HCT116 (cell line): ENCODE results near the gene TFIP11. TPM values are rescaled to one million over a fixed set of nuclear protein-coding genes. Genes with fewer than 3 reads are reported as not detected.

Source experiments
- ATAC-seq: fragments of 200-7000 bp; cut with Tn5 transposase; 2 replicates; pipeline ENCODE4 v1.9.1; 2020; ENCODE audit warnings: mild to moderate bottlenecking, moderate library complexity
- BruUV-seq: library from RNA; stranded (reverse); fragments of 400-500 nt; replicated peaks from 2 replicates; lab custom pipeline; 2021; lab: Mats Ljungman, UMichigan
- CTCF ChIA-PET: fragments of 300-600 bp; sonication (Branson Sonifier 250); formaldehyde crosslinking; loops from one replicate; lab custom pipeline; 2021; ENCODE audit warnings: antibody characterized with exemption; lab: Charles Lee
- POLR2A ChIA-PET: fragments of 300-600, 350-600 bp; sonication (Branson Sonifier 250); formaldehyde crosslinking; loops from one replicate; lab custom pipeline; 2021; ENCODE audit warnings: antibody characterized with exemption; lab: Charles Lee
- RAD21 ChIA-PET, 2 experiments: fragments of 300-600 bp; sonication (Branson Sonifier 250); formaldehyde crosslinking; loops; one replicate each; lab custom pipeline; 2023; ENCODE audit warnings: low total read pairs in 2 of 2; ENCODE audit not compliant: uncharacterized antibody in 2 of 2, unreplicated experiment in 2 of 2, low non-redundant PET in 1 of 2; lab: Charles Lee
- DNase-seq: peaks from one replicate; pipeline ENCODE4 v3.0.0-alpha.2; 2010; ENCODE audit warnings: low read depth, low spot score
- H2AFZ ChIP-seq: fragments of 200-600 bp; shearing (Covaris generic), sonication (generic); 2 replicates; pipeline ENCODE4 v1.6.1; 2017; ENCODE audit warnings: low read depth, mixed run types, mixed read lengths, antibody characterized with exemption, low read length; ENCODE audit not compliant: poor library complexity, severe bottlenecking
- H3K27ac ChIP-seq: 2 replicates; pipeline ENCODE4 v1.5.1; 2012; ENCODE audit warnings: low read depth, low read length
- H3K27me3 ChIP-seq: fragments of 200-600 bp; sonication (generic); 2 replicates; pipeline ENCODE4 v1.6.1; 2016; ENCODE audit warnings: mixed run types, low read length, mixed read lengths; ENCODE audit not compliant: insufficient read depth
- H3K36me3 ChIP-seq, 2 experiments: fragments of 200-500 bp in 1 of 2; fragments of 200-600 bp in 1 of 2; sonication (Bioruptor generic) in 1 of 2; sonication (generic) in 1 of 2; 2 replicates each; pipeline versions ENCODE4 v1.5.1 to v1.6.1; 2014 to 2016; ENCODE audit warnings: low read length in 2 of 2, inconsistent platforms in 1 of 2, mixed read lengths in 1 of 2, mixed run types in 1 of 2; ENCODE audit not compliant: insufficient read depth in 2 of 2, control insufficient read depth in 1 of 2
- H3K4me1 ChIP-seq, 2 experiments: fragments of 200-600 bp in 1 of 2; sonication (generic) in 1 of 2; 2 replicates each; pipeline versions ENCODE4 v1.5.1 to v1.6.1; 2012 to 2017; ENCODE audit warnings: low read length in 2 of 2, inconsistent platforms in 1 of 2, mild to moderate bottlenecking in 1 of 2, mixed read lengths in 1 of 2, mixed run types in 1 of 2, moderate library complexity in 1 of 2; ENCODE audit not compliant: insufficient read depth in 2 of 2, control insufficient read depth in 1 of 2
- H3K4me2 ChIP-seq: fragments of 200-600 bp; sonication (generic); 2 replicates; pipeline ENCODE4 v1.6.1; 2017; ENCODE audit warnings: mixed run types, low read length, mixed read lengths
- H3K4me3 ChIP-seq, 2 experiments: fragments of 200-600 bp in 1 of 2; sonication (generic) in 1 of 2; replicated peaks in 1 of 2; 2 replicates each; pipeline ENCODE4 v1.5.1; 2011 to 2016; ENCODE audit warnings: low read length in 2 of 2, control low read depth in 1 of 2, low read depth in 1 of 2, mild to moderate bottlenecking in 1 of 2, mixed read lengths in 1 of 2, mixed run types in 1 of 2
- H3K79me2 ChIP-seq: fragments of 200-600 bp; sonication (generic); 2 replicates; pipeline ENCODE4 v1.6.1; 2017; ENCODE audit warnings: mild to moderate bottlenecking, mixed run types, low read length, moderate library complexity, mixed read lengths; ENCODE audit not compliant: insufficient read depth
- H3K9ac ChIP-seq: fragments of 200-600 bp; sonication (generic); 2 replicates; pipeline ENCODE4 v1.6.1; 2016; ENCODE audit warnings: low read length, mixed read lengths
- H3K9me2 ChIP-seq: fragments of 200-600 bp; sonication (generic), shearing (Covaris generic); 2 replicates; pipeline ENCODE4 v1.6.1; 2017; ENCODE audit warnings: mixed run types, mild to moderate bottlenecking, moderate library complexity; ENCODE audit not compliant: insufficient read depth
- H3K9me3 ChIP-seq, 2 experiments: fragments of 200-500 bp in 1 of 2; fragments of 200-600 bp in 1 of 2; sonication (Bioruptor generic) in 1 of 2; sonication (generic) in 1 of 2; 2 replicates each; pipeline ENCODE4 v1.6.1; 2014 to 2017; ENCODE audit warnings: low read length in 2 of 2, mixed read lengths in 2 of 2, inconsistent platforms in 1 of 2, low read depth in 1 of 2, mild to moderate bottlenecking in 1 of 2, mixed run types in 1 of 2, moderate library complexity in 1 of 2; ENCODE audit not compliant: control insufficient read depth in 1 of 2, insufficient read depth in 1 of 2
- H4K20me1 ChIP-seq: fragments of 200-600 bp; sonication (generic), shearing (Covaris generic); 2 replicates; pipeline ENCODE4 v1.6.1; 2017; ENCODE audit warnings: mixed run types, mild to moderate bottlenecking, moderate library complexity; ENCODE audit not compliant: insufficient read depth
- ATF3 ChIP-seq: IDR thresholded peaks from 2 replicates; pipeline ENCODE4 v1.6.1; 2012
- CBX3 ChIP-seq: IDR thresholded peaks from 2 replicates; pipeline ENCODE4 v1.6.1; 2012; ENCODE audit warnings: low read depth
- CEBPB ChIP-seq: IDR thresholded peaks from 2 replicates; pipeline ENCODE4 v1.6.1; 2012; ENCODE audit warnings: low read depth
- CTCF ChIP-seq, 3 experiments: fragments of 200-600 bp in 1 of 3; sonication (generic) in 1 of 3; IDR thresholded peaks in 2 of 3; conservative IDR thresholded peaks in 1 of 3; 2 replicates each; pipeline ENCODE4 v1.5.1; 2012 to 2017; ENCODE audit warnings: low read depth in 2 of 3, low read length in 2 of 3, antibody characterized with exemption in 1 of 3, borderline replicate concordance in 1 of 3, control low read depth in 1 of 3, mild to moderate bottlenecking in 1 of 3, mixed read lengths in 1 of 3, mixed run types in 1 of 3, moderate library complexity in 1 of 3; ENCODE audit not compliant: insufficient read depth in 1 of 3
- ELF1 ChIP-seq: IDR thresholded peaks from 2 replicates; pipeline ENCODE4 v1.6.1; 2012; ENCODE audit warnings: low read depth, borderline replicate concordance
- EZH2 ChIP-seq: fragments of 200-600 bp; sonication (generic); IDR thresholded peaks from 2 replicates; pipeline ENCODE4 v1.6.1; 2017; ENCODE audit warnings: antibody characterized with exemption, mixed run types
- EZH2phosphoT487 ChIP-seq: fragments of 200-600 bp; IDR thresholded peaks from 2 replicates; pipeline ENCODE4 v1.6.1; 2018; ENCODE audit warnings: antibody characterized with exemption, borderline replicate concordance
- FOSL1 ChIP-seq: IDR thresholded peaks from 2 replicates; pipeline ENCODE4 v1.6.1; 2012; ENCODE audit warnings: low read depth
- JUND ChIP-seq: IDR thresholded peaks from 2 replicates; pipeline ENCODE4 v1.6.1; 2012
- MAX ChIP-seq: IDR thresholded peaks from 2 replicates; pipeline ENCODE4 v1.6.1; 2012
- POLR2A ChIP-seq: IDR thresholded peaks from 2 replicates; pipeline ENCODE4 v1.7.0; 2011; ENCODE audit warnings: borderline replicate concordance; ENCODE audit not compliant: insufficient read depth, insufficient read length; ENCODE audit errors: extremely low read depth
- POLR2AphosphoS5 ChIP-seq: IDR thresholded peaks from 2 replicates; pipeline ENCODE4 v1.6.1; 2011; ENCODE audit warnings: mild to moderate bottlenecking, low read depth, low read length, moderate library complexity
- REST ChIP-seq: IDR thresholded peaks from 2 replicates; pipeline ENCODE4 v1.6.1; 2012; ENCODE audit warnings: low read depth
- SIN3A ChIP-seq: IDR thresholded peaks from 2 replicates; pipeline ENCODE4 v1.6.1; 2012; ENCODE audit warnings: low read depth
- SP1 ChIP-seq: IDR thresholded peaks from 2 replicates; pipeline ENCODE4 v1.6.1; 2012; ENCODE audit warnings: low read depth
- TCF7L2 ChIP-seq: IDR thresholded peaks from 2 replicates; pipeline ENCODE4 v1.7.0; 2011; ENCODE audit warnings: borderline replicate concordance, inconsistent platforms; ENCODE audit not compliant: insufficient read depth, insufficient read length; ENCODE audit errors: extremely low read depth
- YY1 ChIP-seq: IDR thresholded peaks from 2 replicates; pipeline ENCODE4 v1.6.1; 2011; ENCODE audit warnings: low read length, low read depth, moderate library complexity, mild to moderate bottlenecking; ENCODE audit not compliant: insufficient replicate concordance; ENCODE audit errors: extremely low read depth
- ZBTB33 ChIP-seq: IDR thresholded peaks from 2 replicates; pipeline ENCODE4 v1.6.1; 2011; ENCODE audit warnings: mild to moderate bottlenecking, low read length, moderate library complexity; ENCODE audit not compliant: insufficient replicate concordance; ENCODE audit errors: extremely low read depth
- ZFX ChIP-seq: fragments of 450-650 bp; IDR thresholded peaks from 2 replicates; pipeline ENCODE4 v1.6.1; 2017
- ZNF274 ChIP-seq: fragments of 200-500 bp; sonication (Bioruptor generic); IDR thresholded peaks from 2 replicates; pipeline ENCODE4 v1.6.1; 2014; ENCODE audit warnings: mild to moderate bottlenecking, low read depth, low read length, inconsistent platforms
- intact Hi-C: fragments of 100-400 bp; cut with micrococcal nuclease; formaldehyde crosslinking; loops from 2 replicates; pipeline ENCODE4 v1.10.0; 2022
- total RNA-seq: library from RNA; stranded (reverse); gene quantifications from one replicate; pipeline ENCODE4 v1.2.1, GENCODE V29; 2021; ENCODE audit not compliant: unreplicated experiment

The TFIP11 gene
- total RNA-seq, 1 experiment from 2014 or later, result 28.1 TPM

- Histone ChIP-seq H3K27ac (no peak overlapping the region), H3K4me3 (no peak overlapping the region), H2AFZ (no peak overlapping the region), H3K9ac (no peak overlapping the region), H3K4me2 (no peak overlapping the region), H3K4me1 (peaks cover 11 to 13% of the 10 kb centered on the region in 2 experiments), H3K79me2 (no peaks in the 10 kb centered on the region), H3K36me3 (no peaks in the 10 kb centered on the region), H3K9me2 (no peaks in the 10 kb centered on the region), H3K9me3 (no peaks in the 10 kb centered on the region), H3K27me3 (no peaks in the 10 kb centered on the region), H4K20me1 (no peaks in the 10 kb centered on the region)
- intact Hi-C loops, result no loop called here
- TF ChIP-seq CBX3, result no peak
- no peak for TF ChIP-seq ATF3
- no peak for TF ChIP-seq MAX
- TF ChIP-seq YY1, result no peak
- TF ChIP-seq EZH2phosphoT487, result no peak
- no peak for TF ChIP-seq JUND
- no peak for TF ChIP-seq ZFX
- no peak for TF ChIP-seq SIN3A
- no peak for TF ChIP-seq ZBTB33
- TF ChIP-seq ELF1, result no peak
- no peak for TF ChIP-seq POLR2AphosphoS5
- no peak for TF ChIP-seq FOSL1
- TF ChIP-seq REST, result no peak
- TF ChIP-seq EZH2, result no peak
- TF ChIP-seq POLR2A, result no peak
- no peak for TF ChIP-seq SP1
- no peak for TF ChIP-seq TCF7L2
- TF ChIP-seq ZNF274, result no peak
- TF ChIP-seq CTCF (IDR thresholded peaks at IDR 0.05 in 2 of 3, conservative IDR thresholded peaks at IDR 0.05 in 1 of 3; ENCODE audit: borderline replicate concordance in 1 of 3, insufficient read depth in 1 of 3, low read depth in 2 of 3, low read length in 2 of 3), result no peak
- no peak for TF ChIP-seq CEBPB
- ATAC-seq (no peak), DNase-seq (no peak)
- ChIA-PET RAD21 (no interaction called here), CTCF (interaction anchor here (0.7 kb wide), 1 partner anchor 9 kb away, joined by 3 read pairs; no protein-coding TSS in a partner anchor), POLR2A (no interaction called here)
- no TSS peak for BruUV-seq
Observed at GRCh38 chr22:26546282-26546681, 34.0 kb upstream of the TFIP11 start.
